C4-2B (cell line): ENCODE results near the gene KIAA0232.

ENCODE experiments used
- H3K27ac ChIP-seq: fragments of 450-650 bp; 2 replicates; pipeline ENCODE4 v1.5.1; 2017
- ZFX ChIP-seq: fragments of 450-650 bp; IDR thresholded peaks from 2 replicates; pipeline ENCODE4 v1.6.1; 2017
- TF ChIP-seq, protein P1 (sequence below): fragments of 450-650 bp; conservative IDR thresholded peaks from 2 replicates; pipeline ENCODE4 v1.5.1; 2017; ENCODE audit warnings: mild to moderate bottlenecking

The KIAA0232 gene

DNA sequence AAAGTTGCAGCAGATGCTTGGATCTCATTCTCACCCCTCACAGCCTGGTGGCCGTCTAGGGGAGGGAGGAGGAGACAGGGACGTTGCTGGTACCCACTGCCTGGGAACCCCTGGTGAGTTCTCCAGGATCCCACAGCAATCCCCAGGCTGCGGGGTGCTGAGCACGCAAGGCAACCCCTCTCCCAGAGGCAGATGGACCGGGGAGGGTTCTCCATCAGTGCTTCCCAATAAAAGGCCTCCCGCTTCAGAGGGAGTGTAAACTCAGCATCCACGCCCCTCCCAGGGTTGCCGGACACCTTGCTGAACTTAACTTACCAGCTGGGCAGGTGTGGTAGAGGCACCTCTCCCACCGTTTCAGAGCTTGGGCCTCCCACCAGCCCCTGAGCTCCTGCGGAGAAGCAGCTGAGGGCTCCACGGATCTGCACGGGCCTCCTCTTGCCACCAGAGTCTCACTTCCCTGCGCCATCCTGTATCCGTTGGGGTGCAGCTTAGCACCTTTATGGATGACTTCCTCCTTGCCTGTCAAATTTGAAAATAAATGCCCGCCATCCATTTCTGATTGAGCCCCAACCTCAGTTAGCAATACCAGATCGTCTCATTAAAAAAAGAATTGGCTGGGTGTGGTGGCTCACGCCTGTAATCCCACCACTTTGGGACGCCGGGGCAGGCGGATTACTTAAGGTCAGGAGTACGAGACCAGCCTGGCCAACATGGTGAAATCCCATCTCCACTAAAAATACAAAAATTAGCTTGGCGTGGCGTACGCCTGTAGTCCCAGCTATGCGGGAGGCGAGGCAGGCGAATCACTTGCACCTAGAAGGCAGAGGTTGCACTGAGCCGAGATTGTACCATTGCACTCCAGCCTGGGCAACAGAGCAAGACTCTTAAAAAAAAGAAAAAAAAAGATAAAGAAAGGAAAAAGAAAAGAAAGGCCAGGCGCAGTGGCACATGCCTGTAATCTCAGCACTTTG, 112.3 kb downstream of the KIAA0232 start:
- TF ChIP-seq ZFX: no peak
- TF ChIP-seq, protein P1, sequence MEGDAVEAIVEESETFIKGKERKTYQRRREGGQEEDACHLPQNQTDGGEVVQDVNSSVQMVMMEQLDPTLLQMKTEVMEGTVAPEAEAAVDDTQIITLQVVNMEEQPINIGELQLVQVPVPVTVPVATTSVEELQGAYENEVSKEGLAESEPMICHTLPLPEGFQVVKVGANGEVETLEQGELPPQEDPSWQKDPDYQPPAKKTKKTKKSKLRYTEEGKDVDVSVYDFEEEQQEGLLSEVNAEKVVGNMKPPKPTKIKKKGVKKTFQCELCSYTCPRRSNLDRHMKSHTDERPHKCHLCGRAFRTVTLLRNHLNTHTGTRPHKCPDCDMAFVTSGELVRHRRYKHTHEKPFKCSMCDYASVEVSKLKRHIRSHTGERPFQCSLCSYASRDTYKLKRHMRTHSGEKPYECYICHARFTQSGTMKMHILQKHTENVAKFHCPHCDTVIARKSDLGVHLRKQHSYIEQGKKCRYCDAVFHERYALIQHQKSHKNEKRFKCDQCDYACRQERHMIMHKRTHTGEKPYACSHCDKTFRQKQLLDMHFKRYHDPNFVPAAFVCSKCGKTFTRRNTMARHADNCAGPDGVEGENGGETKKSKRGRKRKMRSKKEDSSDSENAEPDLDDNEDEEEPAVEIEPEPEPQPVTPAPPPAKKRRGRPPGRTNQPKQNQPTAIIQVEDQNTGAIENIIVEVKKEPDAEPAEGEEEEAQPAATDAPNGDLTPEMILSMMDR: no peak
- H3K27ac ChIP-seq: no peak overlapping the region

DNA sequence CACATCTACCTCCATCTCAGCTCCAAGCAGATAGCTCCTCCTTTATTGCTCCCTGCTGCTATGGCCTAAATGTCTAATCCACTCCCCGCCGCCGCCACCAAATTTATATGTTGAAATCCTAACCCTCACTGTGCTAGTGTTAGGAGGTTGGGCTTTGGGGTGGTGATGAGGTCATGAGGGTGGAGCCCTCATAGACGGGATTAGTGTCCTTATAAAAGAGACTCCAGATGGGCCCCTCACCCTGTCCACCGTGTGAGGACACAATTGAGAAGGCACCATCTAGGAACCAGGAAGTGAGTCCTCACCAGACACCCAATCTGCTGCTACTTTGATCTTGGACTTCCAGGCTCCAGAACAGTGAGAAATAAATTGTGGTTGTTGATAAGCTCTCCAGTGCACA, 113.5 kb downstream of the KIAA0232 start:
- no peak overlapping the region for H3K27ac ChIP-seq

DNA sequence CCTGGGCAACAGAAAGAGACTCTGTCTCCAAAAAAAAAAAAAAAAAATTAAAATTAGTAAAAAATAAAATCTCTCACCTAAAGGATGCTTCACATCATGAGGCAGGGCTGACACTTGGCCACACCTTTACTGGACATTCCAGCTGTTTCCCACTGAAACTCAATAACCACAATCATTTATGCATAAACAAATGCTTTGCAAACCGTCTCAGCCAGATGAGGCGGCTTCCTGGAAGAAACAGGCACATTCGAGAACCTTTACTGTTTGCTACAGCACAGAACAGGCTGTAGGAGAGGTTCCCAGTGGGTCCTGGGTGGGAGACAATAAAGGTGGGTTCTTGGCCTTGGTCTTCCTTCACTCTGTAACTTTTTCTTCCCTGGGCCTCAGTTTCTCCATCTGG, 116.2 kb downstream of the KIAA0232 start:
- no peak overlapping the region for H3K27ac ChIP-seq
- TF ChIP-seq ZFX: no peak
- TF ChIP-seq, protein P1: no peak

More for the DNA sequence above, 113.5 kb downstream of the KIAA0232 start:
- TF ChIP-seq ZFX: no peak
- TF ChIP-seq, protein P1: no peak

DNA sequence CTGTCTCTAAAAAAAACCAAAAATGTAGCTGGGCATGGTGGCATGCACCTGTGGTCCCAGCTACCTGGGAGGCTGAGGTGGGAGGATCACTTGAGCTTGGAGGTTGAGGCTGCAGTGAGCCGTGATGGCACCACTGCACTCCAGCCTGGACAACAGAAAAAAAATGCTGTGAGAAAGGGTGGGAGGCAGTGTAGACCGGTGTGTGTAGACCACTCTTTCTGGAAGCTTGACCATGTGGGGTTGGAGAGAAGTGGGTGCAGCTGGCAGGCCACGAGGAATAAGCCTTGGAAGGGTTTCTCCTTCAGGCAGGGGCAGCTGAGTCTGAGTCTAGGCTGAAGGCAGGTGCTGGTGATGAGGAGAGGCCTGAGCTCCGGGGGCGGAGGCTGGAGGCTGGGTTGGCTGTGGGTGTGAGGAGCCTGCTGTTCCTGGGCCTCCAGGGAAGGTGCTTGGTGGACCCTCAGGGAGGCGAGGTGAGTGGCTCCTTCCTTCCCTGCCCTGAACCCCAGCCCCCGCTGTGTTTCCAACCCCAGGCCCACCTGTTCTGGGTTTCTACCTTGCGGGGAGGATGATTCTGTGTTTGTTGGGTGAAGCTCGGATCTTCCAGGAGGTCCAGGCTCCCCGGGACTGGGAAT, 117.8 kb downstream of the KIAA0232 start:
- TF ChIP-seq, protein P1: no peak
- no peak for TF ChIP-seq ZFX
- H3K27ac ChIP-seq: no peak overlapping the region

DNA sequence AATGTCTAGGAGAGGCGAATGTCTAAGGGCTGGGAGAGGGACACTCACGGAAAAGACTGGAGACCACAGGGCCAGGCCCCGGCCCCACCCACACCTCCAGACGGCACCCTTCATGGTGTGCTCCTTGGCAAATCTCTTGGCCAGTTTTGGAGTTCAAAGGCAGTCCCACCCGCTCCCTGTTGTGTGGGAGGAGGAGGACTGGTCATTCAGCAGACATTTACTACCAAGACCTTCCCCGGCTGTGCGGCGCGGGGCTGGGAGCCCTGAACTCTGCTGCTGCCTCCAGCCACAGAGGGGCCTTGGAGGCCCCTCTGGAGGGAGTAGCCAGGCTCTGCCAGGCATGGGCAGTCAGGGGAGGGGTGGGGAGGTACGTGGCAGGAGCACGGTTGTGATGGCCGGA, 118.4 kb downstream of the KIAA0232 start:
- TF ChIP-seq, protein P1: no peak
- no peak for TF ChIP-seq ZFX
- H3K27ac ChIP-seq: no peak overlapping the region

DNA sequence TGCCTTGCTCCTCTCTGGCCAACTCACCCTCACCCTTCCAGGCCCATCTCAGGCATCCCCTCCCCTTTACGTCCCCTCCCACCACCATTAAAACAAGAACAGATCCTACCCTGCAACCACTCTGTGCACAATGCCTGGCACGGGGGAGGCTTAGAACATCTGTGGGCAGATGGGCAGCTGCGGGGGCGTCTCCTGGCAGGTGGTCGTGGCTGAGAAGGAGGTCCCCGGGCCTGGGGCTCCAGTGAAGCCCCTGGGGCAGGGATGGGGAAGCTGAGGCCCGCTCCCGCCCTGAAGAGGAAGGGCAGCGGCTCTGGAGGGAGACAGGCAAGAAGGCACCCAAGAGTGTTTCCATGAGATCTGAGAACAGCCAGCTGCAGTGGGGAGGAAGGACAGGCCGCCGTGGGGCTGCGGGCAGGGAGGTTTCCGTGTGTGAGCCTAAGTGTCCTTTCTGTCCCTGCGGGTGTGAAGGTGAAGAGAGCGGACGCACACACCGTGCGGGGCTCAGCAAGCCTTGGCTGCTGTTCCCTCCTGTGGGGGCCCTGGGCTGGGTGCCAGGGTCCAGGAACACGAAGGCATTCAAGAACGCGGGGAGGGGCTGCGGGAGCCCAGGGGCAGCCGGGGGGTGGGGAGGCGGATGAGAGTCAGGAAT, 119.3 kb downstream of the KIAA0232 start:
- TF ChIP-seq, protein P1: no peak
- no peak for TF ChIP-seq ZFX
- H3K27ac ChIP-seq: no peak overlapping the region
